Measurements from ENCODE around the gene UBE2J2.

The UBE2J2 gene

GRCh38 chr1:1309251-1310108, 35.8 kb upstream of the UBE2J2 start:
- peak; percentile 69 for DNase-seq

DNA sequence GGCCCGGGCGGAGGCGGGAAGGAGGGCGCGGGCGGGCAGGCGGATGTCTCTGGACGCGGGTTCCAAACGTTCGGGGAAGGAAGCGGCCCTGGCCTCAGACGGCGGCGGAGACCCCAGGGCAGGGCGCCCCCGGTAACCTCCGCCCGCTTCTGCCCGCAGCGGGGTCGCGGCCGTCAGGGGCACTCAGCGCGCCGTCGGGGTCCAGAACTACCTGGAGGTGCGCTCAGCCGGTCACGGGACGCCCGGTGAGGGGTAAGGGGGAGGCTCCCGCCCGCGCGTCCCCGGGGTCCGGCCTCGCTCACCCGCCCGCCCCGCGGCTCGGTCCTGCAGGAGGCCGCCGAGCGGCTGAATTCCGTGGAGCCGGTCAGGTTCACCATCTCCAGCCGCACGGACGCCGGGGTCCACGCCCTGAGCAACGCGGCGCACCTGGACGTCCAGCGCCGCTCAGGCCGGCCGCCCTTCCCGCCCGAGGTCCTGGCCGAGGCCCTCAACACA, 35.1 kb upstream of the UBE2J2 start:
- no peak for DNase-seq

GRCh38 chr1:1307923-1308755, 34.5 kb upstream of the UBE2J2 start, which contains the start of the genes ACAP3 and PUSL1:
Gene ACAP3, minus strand, starts transcription at chr1:1307930. Its CDS starts 115 bp downstream, at chr1:1307815.
Gene PUSL1, plus strand, starts transcription at chr1:1308597. Its CDS starts 47 bp downstream, at chr1:1308644.
- DNase-seq, result peak; percentile 96

- peak; percentile 53 for DNase-seq
These were observed 33.7 kb upstream of the UBE2J2 start for GRCh38 chr1:1307261-1307922.

DNA sequence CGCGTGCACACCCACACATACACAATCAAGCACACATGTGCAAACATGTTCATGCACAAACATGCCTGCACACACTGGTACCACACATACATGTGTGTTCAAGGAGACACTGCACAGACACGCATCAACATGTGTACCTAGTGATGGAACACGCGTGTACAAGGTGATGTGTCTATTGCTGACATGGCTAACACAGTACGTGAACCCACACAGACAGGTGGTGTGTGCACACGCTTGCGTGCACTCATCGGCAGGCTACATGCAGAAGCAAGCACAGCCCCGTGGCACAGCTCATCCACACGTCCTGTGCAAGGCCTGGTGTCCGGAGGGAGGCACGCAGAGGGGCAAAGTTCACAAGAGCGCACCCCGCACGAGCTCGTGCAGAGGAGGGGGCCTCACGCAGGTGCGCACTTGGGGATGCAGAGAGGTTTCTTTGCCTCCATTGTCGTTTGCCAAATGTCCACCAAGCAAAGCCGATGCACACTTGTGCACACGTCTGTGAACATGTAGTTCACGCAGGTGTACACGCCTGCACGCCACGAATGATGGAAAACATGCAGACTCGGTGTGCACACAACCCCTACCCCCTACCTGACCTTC, 33.1 kb upstream of the UBE2J2 start:
- DNase-seq, result no peak

DNA sequence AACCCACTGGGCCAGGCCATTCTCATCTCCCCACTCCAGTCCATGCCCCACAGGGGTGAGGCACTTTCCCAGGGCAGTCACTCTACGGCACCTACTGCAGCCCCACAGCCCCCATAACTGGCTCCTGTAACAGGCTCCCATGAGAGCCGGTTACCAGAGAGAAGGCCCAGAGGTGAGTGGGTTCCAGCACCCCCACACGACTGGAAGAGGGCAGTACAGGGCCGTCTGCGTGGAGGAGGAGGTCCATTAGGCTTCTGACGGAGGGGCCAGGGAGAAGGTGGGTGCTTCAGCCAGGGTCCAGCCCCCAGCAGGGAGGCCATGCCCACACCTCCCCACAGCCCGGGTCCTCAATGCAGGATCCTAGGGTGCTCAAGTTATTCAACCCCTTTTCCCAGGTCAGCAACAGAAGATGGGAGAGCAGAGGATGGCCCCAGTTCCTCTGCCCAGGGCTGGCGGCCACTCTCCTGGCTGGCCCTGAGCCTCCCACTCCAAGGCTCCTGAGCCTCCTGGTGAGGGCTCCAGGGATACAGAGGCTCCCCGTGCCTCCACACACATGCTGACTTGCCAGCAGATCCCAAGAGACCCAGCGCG, 32.5 kb upstream of the UBE2J2 start:
- DNase-seq, result peak; percentile 79

- DNase-seq, result peak; percentile 96
These were observed 31.8 kb upstream of the UBE2J2 start for GRCh38 chr1:1305300-1306069.

DNA sequence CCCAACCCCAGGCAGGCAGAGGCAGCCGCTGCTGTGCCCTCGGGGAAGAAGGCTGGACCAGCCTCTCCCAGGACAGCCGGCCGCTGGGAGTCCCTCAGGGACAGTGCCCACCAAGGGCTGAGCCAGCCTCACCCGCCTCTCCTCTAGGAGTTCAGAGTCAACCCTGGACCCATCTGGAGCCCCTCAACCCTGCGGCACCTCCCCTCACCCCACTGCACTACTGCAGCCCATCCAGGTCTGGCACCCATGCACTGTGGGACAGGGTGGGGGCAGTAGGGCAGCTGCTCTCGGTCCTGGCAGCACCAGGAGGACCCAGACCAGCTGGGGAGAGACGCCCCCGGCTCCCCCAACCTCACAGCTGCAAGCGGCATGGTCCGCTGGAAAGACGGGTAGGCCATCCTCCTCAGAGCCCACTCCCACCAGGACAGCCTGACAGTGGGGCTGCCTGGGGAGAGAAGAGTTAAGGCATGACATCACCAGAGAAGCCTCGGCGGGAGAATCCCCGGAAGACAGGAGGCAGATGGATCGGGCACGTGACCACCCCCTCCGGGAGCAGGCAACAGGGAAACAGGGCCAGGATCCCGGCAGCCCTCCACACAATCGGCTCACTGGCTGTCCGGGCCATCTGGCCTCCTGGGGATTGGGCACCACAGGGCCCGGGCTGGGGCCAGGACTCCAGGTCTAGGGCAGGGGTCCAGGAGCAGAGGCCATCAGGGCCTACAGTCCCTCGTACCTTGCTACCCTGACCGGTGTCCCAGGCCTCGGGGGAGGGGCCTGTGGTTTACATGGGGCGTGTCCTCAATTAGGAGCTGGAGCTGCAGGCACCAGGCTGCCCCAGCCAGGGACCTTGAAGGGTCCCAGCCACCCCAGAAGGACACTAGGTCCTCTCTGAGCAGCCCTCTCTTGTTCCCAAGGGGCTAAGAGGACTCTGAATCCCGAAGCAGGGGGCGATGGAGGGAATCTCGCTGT, 31.0 kb upstream of the UBE2J2 start:
- peak; percentile 99 for DNase-seq

DNA sequence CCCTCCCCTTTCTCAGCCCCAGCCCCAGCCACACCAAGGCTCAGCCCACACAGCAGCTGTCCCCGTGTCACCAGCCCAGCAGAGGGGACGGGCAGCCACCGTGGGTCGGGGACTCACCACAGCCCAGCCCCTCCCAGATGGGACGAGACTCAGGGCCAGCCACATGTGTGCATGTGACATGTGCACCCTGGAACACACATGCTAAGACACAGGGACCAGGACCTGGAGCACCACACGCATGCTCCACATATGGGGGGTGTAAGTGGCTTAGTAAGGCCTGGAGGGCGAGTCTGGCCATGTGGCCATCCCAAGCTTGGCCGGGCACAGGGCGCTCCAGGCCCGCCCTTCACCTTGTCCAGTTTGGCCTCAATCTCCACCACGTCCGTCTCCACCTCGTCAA, 30.1 kb upstream of the UBE2J2 start:
- DNase-seq, result peak; percentile 61

DNA sequence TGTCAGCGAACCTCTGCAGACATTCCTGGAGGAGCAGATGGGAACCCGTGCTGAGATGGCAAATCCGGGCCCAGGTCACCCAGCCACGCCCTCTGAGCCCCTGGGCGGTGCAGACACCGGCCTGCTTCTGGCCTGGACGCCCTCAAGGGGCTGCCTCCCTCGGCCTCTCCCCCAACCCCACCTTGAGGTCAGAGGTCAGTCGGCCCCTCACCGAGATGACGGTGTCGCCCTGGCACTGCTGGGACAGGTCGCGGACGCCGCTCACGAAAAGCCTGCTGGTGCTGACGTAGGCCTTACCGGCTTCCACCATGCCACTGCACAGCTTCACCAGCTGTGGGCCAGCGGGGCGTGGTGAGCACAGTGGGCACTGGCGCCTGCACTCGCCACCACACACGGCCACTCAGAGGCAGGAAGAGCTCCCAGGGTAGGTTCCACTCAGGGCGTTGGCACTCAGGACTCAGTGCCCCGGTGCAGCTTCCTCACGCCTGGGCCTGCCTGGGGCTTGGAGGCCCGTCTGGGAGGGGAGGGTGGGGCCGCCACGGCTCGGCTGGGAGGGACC, 29.4 kb upstream of the UBE2J2 start:
- peak; percentile 83 for DNase-seq

DNA sequence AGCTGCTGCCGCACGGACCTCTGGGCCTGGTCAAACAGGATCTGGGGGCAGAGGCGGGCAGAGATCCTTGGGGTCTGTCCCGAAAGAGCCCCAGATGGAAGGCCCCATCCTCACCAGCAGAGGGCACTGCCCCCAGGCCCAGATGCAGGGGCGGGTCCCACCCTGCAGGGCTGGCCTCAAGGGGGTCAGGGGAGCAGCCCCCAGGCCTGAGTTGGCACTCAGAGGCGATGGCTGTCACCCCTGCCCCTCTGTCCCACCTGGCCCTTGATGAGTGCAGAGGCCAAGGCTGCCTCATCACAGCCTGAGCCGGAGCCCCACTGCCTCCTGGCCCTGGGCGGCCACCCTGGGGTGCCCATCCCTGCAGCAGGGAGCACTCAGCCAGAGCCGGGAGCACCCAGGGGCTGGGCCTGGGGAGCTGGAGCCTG, 28.4 kb upstream of the UBE2J2 start:
- peak; percentile 46 for DNase-seq

- DNase-seq, result no peak
These were observed 26.7 kb upstream of the UBE2J2 start for GRCh38 chr1:1300352-1300739.

GRCh38 chr1:1299686-1300351, 26.2 kb upstream of the UBE2J2 start:
- peak; percentile 69 for DNase-seq

GRCh38 chr1:1298861-1299685, 25.4 kb upstream of the UBE2J2 start:
- peak; percentile 97 for DNase-seq

GRCh38 chr1:1297802-1298424, 24.3 kb upstream of the UBE2J2 start:
- no peak for DNase-seq

DNA sequence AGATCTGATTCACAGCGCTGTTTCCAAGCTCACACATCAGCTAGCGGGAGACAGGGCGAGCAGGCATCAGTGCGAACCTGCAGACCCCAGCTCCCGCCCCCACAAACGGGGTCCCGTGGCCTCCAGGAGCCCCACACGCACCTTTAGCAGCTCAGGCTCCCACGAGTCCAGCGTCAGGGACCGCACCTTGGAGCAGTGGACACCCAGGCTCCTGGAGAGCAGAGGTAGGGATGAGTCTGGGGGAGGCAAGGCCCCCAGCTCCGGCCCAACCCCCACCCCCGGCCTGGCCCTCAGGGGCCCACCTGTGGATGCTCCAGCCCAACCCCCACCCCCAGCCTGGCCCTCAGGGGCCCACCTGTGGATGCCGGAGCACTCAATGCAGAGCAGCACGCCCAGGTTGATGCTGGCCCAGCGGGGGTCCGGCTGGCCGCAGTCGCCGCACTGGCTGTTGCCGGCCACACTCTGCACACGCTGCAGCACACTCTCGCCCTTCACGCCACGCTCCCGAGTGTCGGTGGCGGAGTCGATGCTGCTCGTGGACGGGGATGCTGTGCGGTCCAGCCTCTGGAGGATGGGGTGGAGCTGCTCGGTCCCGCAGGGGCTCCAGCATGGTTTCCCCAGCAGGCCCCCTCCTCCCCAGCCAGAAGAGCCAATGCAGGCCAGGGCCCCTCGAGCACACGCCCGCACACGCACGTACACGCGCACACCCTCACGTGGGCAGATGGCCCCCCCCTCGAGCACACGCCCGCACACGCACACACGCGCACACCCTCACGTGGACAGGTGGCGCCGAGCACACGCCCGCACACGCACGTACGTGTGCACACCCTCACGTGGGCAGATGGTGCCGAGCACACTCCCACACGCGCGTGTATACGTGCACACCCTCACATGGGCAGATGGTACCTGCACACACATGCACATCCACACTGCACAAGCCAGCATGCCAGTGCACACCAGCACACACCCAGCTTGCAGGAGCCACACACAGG, 22.7 kb upstream of the UBE2J2 start:
- DNase-seq, result no peak
